Body of pancreas (tissue), 4 donors: ENCODE results near the gene PCDHGB5. TPM values are rescaled to one million over a fixed set of nuclear protein-coding genes. Genes with fewer than 3 reads are reported as not detected.

ENCODE experiments used
- ATAC-seq: fragments of 150-250 bp; one replicate; pipeline ENCODE4 v1.9.1; 2016
- DNase-seq, 4 donors: peaks; one replicate each; pipeline ENCODE4 v3.0.0-alpha.2; 2019
- H3K27ac ChIP-seq, 4 donors: fragments of 200-600 bp; sonication (generic); 1 replicate in 3 of 4; 2 replicates in 1 of 4; pipeline versions ENCODE4 v1.5.1 to v1.6.1; 2016 to 2019; ENCODE audit warnings: mild to moderate bottlenecking in 1 of 4, mixed read lengths in 1 of 4, moderate library complexity in 1 of 4
- H3K27me3 ChIP-seq, 2 donors: fragments of 200-600 bp; sonication (generic); one replicate each; pipeline ENCODE4 v1.6.0; 2016; ENCODE audit warnings: mild to moderate bottlenecking in 1 of 2
- H3K36me3 ChIP-seq, 2 donors: fragments of 200-600 bp; sonication (generic); replicated peaks in 1 of 2; 2 replicates each; pipeline ENCODE4 v1.5.1; 2016; ENCODE audit warnings: low read depth in 2 of 2; ENCODE audit not compliant: insufficient read depth in 1 of 2
- H3K4me1 ChIP-seq: fragments of 200-600 bp; sonication (generic); one replicate; pipeline ENCODE4 v1.6.0; 2016
- H3K4me3 ChIP-seq, 2 donors: fragments of 200-600 bp; sonication (generic); 1 replicate in 1 of 2; 2 replicates in 1 of 2; pipeline ENCODE4 v1.5.1; 2016 to 2019
- H3K9me3 ChIP-seq, 3 donors: fragments of 200-600 bp; sonication (generic); 1 replicate in 2 of 3; 2 replicates in 1 of 3; pipeline ENCODE4 v1.5.1; 2016
- CTCF ChIP-seq, 7 experiments: fragments of 450-650 bp in 4 of 7; fragments of 200-600 bp in 3 of 7; sonication (generic) in 3 of 7; IDR thresholded peaks; one replicate each; pipeline ENCODE4 v1.5.1; 2016 to 2019; ENCODE audit warnings: antibody characterized with exemption in 7 of 7
- POLR2A ChIP-seq, 3 donors: fragments of 450-650 bp; IDR thresholded peaks; one replicate each; pipeline ENCODE4 v1.6.1; 2016; ENCODE audit warnings: antibody characterized with exemption in 3 of 3, mild to moderate bottlenecking in 2 of 3
- WGBS, 2 donors: methylation state at CpG; one replicate each; pipeline ENCODE4 v1.1.5; 2017; 5-methylcytosine and 5-hydroxymethylcytosine counted together
- intact Hi-C: fragments of 100-400 bp; cut with DNase I; formaldehyde crosslinking; loops from one replicate; pipeline ENCODE4 v1.15.1; 2023
- total RNA-seq, 2 donors: library from RNA; depleted of rRNA; stranded (reverse); fragments of >200 nt; gene quantifications; one replicate each; pipeline ENCODE4 v1.1.0, GENCODE V29; 2016

Gene PCDHGB5
- total RNA-seq, 2 donors from 2014 or later = 7.8 to 15.2 TPM

- Histone ChIP-seq H3K4me1 (no peaks in the 10 kb centered on the region), H3K4me3 (no peak within 1 kb of the TSS), H3K27ac (no peak within 1 kb of the TSS), H3K36me3 (no peaks in the 10 kb centered on the region), H3K9me3 (peaks cover 0 to 79% (median 11%) of the 10 kb centered on the region in 3 donors), H3K27me3 (no peaks in the 10 kb centered on the region)
- TF ChIP-seq CTCF (IDR thresholded peaks at IDR 0.05) (peak in 4 of 7 experiments; percentile 23 to 36 (median 26)), POLR2A (IDR thresholded peaks at IDR 0.05) (no peak)
- intact Hi-C loops = no loop called here
- WGBS, 2 donors = 9 to 11% methylated on average over 25 to 42 of the region's 42 CpGs
- DNase-seq (peak in 1 of 4 donors; percentile 22), ATAC-seq (no peak)
Measured at GRCh38 chr5:141420855-141421488, 23.2 kb downstream of the PCDHGB5 start, which contains the start of gene PCDHGA11. PCDHGA11 (plus strand) TSS chr5:141421051; CDS start chr5:141421228, 177 bp downstream.

GRCh38 chr5:141421489-141421855 is 23.7 kb downstream of the PCDHGB5 start:
- H3K4me3 ChIP-seq = no peak overlapping the region
- DNase-seq (no peak), ATAC-seq (no peak)
- no peak overlapping the region for H3K27ac ChIP-seq
- TF ChIP-seq POLR2A (IDR thresholded peaks at IDR 0.05) = no peak
- TF ChIP-seq CTCF (IDR thresholded peaks at IDR 0.05) = no peak
- H3K27me3 ChIP-seq = no peaks in the 10 kb centered on the region
- H3K36me3 ChIP-seq = no peaks in the 10 kb centered on the region
- H3K4me1 ChIP-seq = no peaks in the 10 kb centered on the region
- WGBS, 2 donors = 6 to 9% methylated on average over 12 to 13 of the region's 13 CpGs
- intact Hi-C loops = no loop called here
- H3K9me3 ChIP-seq = peaks cover 0 to 84% (median 11%) of the 10 kb centered on the region in 3 donors

- DNase-seq (no peak), ATAC-seq (no peak)
- no peak for TF ChIP-seq POLR2A (IDR thresholded peaks at IDR 0.05)
- TF ChIP-seq CTCF (IDR thresholded peaks at IDR 0.05) = no peak
- no peaks in the 10 kb centered on the region for H3K4me1 ChIP-seq
- 11 to 37% methylated on average over 15 to 42 of the region's 42 CpGs for WGBS, 2 donors
- H3K36me3 ChIP-seq = no peaks in the 10 kb centered on the region
- intact Hi-C loops = no loop called here
- H3K9me3 ChIP-seq = peaks cover 0 to 92% (median 9%) of the 10 kb centered on the region in 3 donors
- no peak overlapping the region for H3K4me3 ChIP-seq
- H3K27ac ChIP-seq = no peak overlapping the region
- no peaks in the 10 kb centered on the region for H3K27me3 ChIP-seq
Measured at GRCh38 chr5:141422742-141423291, 25.1 kb downstream of the PCDHGB5 start.

- no peaks in the 10 kb centered on the region for H3K27me3 ChIP-seq
- no peaks in the 10 kb centered on the region for H3K36me3 ChIP-seq
- DNase-seq (no peak), ATAC-seq (no peak)
- no peak for TF ChIP-seq CTCF (IDR thresholded peaks at IDR 0.05)
- H3K4me1 ChIP-seq = no peaks in the 10 kb centered on the region
- WGBS, 2 donors = 22 to 25% methylated on average over 11 to 53 of the region's 53 CpGs
- intact Hi-C loops = no loop called here
- no peak overlapping the region for H3K27ac ChIP-seq
- peaks cover 0 to 79% (median 2%) of the 10 kb centered on the region in 3 donors for H3K9me3 ChIP-seq
- H3K4me3 ChIP-seq = no peak overlapping the region
Measured at GRCh38 chr5:141427783-141428426, 30.2 kb downstream of the PCDHGB5 start.
